ENCODE measurements around the gene CUBN.
"Not testable (repeated sequence)": the region's sequence is repeated elsewhere in the genome, so short reads cannot be mapped to it uniquely, and the experiment has no call there.

Gene CUBN

GRCh38 chr10:16828701-16829175 is 300.9 kb downstream of the CUBN start:
- no peak for DNase-seq (ENCODE audit: low read depth in 2 of 3, low spot score in 1 of 3)

- peak; percentile 21 to 69 (median 37) for DNase-seq (ENCODE audit: low read depth in 2 of 3, low spot score in 1 of 3)
Measured at GRCh38 chr10:16828114-16828568, 301.5 kb downstream of the CUBN start.

- not testable (repeated sequence) for DNase-seq (ENCODE audit: low read depth in 2 of 3, low spot score in 1 of 3)
Measured at GRCh38 chr10:16827474-16827873, 302.1 kb downstream of the CUBN start.

- DNase-seq (ENCODE audit: low read depth in 2 of 3, low spot score in 1 of 3) = no peak
Measured at GRCh38 chr10:16822726-16823360, 306.8 kb downstream of the CUBN start.

- no peak for DNase-seq (ENCODE audit: low read depth in 2 of 3, low spot score in 1 of 3)
Measured at GRCh38 chr10:16822027-16822426, 307.6 kb downstream of the CUBN start.

- no peak for DNase-seq (ENCODE audit: low read depth in 2 of 3, low spot score in 1 of 3)
Measured at GRCh38 chr10:16820421-16820820, 309.2 kb downstream of the CUBN start.

GRCh38 chr10:16820018-16820417 is 309.6 kb downstream of the CUBN start:
- no peak for DNase-seq (ENCODE audit: low read depth in 2 of 3, low spot score in 1 of 3)

- no peak for DNase-seq (ENCODE audit: low read depth in 2 of 3, low spot score in 1 of 3)
Measured at GRCh38 chr10:16819436-16819835, 310.2 kb downstream of the CUBN start.

GRCh38 chr10:16819026-16819425 is 310.6 kb downstream of the CUBN start:
- DNase-seq (ENCODE audit: low read depth in 2 of 3, low spot score in 1 of 3) = no peak

- DNase-seq (ENCODE audit: low read depth in 2 of 3, low spot score in 1 of 3) = peak; percentile 99 to 100 (median 100)
Measured at GRCh38 chr10:16817125-16818019, 312.2 kb downstream of the CUBN start, which contains the start of gene RSU1. TSS of gene RSU1 (minus strand) at chr10:16817424. CDS start at chr10:16817081, 343 bp downstream.

GRCh38 chr10:16816830-16817124 is 312.8 kb downstream of the CUBN start:
- no peak for DNase-seq (ENCODE audit: low read depth in 2 of 3, low spot score in 1 of 3)

GRCh38 chr10:16816171-16816570 is 313.4 kb downstream of the CUBN start:
- DNase-seq (ENCODE audit: low read depth in 2 of 3, low spot score in 1 of 3) = no peak

- no peak for DNase-seq (ENCODE audit: low read depth in 2 of 3, low spot score in 1 of 3)
Measured at GRCh38 chr10:16814012-16814411, 315.6 kb downstream of the CUBN start.

- DNase-seq (ENCODE audit: low read depth in 2 of 3, low spot score in 1 of 3) = no peak
Measured at GRCh38 chr10:16812676-16813075, 316.9 kb downstream of the CUBN start.

GRCh38 chr10:16811765-16812164 is 317.8 kb downstream of the CUBN start:
- DNase-seq (ENCODE audit: low read depth in 2 of 3, low spot score in 1 of 3) = no peak

- DNase-seq (ENCODE audit: low read depth in 2 of 3, low spot score in 1 of 3) = no peak
Measured at GRCh38 chr10:16811292-16811691, 318.3 kb downstream of the CUBN start.

- DNase-seq (ENCODE audit: low read depth in 2 of 3, low spot score in 1 of 3) = peak; percentile 32 to 54 (median 34)
Measured at GRCh38 chr10:16809074-16809718, 320.4 kb downstream of the CUBN start.

- no peak for DNase-seq (ENCODE audit: low read depth in 2 of 3, low spot score in 1 of 3)
Measured at GRCh38 chr10:16804123-16804522, 325.5 kb downstream of the CUBN start.

- DNase-seq (ENCODE audit: low read depth in 2 of 3, low spot score in 1 of 3) = no peak
Measured at GRCh38 chr10:16803464-16803863, 326.1 kb downstream of the CUBN start.

- no peak for DNase-seq (ENCODE audit: low read depth in 2 of 3, low spot score in 1 of 3)
Measured at GRCh38 chr10:16799621-16800020, 330.0 kb downstream of the CUBN start.

- no peak for DNase-seq (ENCODE audit: low read depth in 2 of 3, low spot score in 1 of 3)
Measured at GRCh38 chr10:16798571-16798970, 331.0 kb downstream of the CUBN start.

Measured in stimulated activated CD4-positive, alpha-beta T cell treated with anti-CD3 and anti-CD28 coated beads, Interleukin-12 subunit alpha, Interleukin-12 subunit beta, amount 100 ng/mL, for 48 hours (primary cell).